ENCODE results near the gene SYCE1L. TPM values are rescaled to one million over a fixed set of nuclear protein-coding genes. Genes with fewer than 3 reads are reported as not detected.
"Not testable (repeated sequence)": the region's sequence is repeated elsewhere in the genome, so short reads cannot be mapped to it uniquely, and the experiment has no call there.

SYCE1L gene
- total and polyA plus RNA-seq, 11 donors: 0.32 to 2.0 (median 0.75) TPM; not detected in 6

DNA sequence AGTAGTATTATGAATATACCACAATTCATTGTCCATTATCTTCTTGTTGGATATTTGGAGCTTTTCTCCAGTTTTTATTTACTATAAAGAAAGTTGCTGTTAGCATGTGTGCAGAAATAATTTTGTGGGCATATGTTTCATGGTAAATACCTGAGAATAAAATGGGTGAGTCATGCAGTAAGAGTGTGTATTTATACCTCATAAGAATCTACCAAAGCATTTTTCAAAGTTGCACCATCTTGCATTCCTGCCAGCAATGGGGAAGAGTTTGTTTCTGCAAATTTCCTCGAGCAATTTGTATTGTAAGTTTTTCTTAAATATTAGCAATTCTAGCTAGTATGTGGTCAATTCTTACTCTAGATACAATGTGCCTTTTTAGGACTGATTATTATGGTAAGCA, 16.1 kb upstream of the SYCE1L start:
- TF ChIP-seq CTCF (IDR thresholded peaks at IDR 0.05): no peak
- no peak for TF ChIP-seq POLR2A (IDR thresholded peaks at IDR 0.05)
- intact Hi-C loops (cut with DNase I): no loop called here
- peaks cover 0 to 7% (median 0%) of the 10 kb centered on the region in 9 donors for H3K27me3 ChIP-seq
- DNase-seq (no peak), ATAC-seq (no peak)
- no peaks in the 10 kb centered on the region for H3K4me1 ChIP-seq
- 62 to 83% (median 74%) methylated on average over 1 of the region's 1 CpG for WGBS, 4 donors
- no peak overlapping the region for H3K4me3 ChIP-seq
- no peak overlapping the region for H3K27ac ChIP-seq
- no peaks in the 10 kb centered on the region for H3K36me3 ChIP-seq
- H3K9me3 ChIP-seq: no peaks in the 10 kb centered on the region

- DNase-seq; H3K4me1 ChIP-seq; H3K9me3 ChIP-seq; H3K27ac ChIP-seq; ATAC-seq; H3K36me3 ChIP-seq; intact Hi-C loops (cut with DNase I); H3K4me3 ChIP-seq; H3K27me3 ChIP-seq: not testable (repeated sequence)
- 87 to 98% (median 93%) methylated on average over 1 of the region's 1 CpG for WGBS, 4 donors
Observed at GRCh38 chr16:77186298-77186697, 12.9 kb upstream of the SYCE1L start.

DNA sequence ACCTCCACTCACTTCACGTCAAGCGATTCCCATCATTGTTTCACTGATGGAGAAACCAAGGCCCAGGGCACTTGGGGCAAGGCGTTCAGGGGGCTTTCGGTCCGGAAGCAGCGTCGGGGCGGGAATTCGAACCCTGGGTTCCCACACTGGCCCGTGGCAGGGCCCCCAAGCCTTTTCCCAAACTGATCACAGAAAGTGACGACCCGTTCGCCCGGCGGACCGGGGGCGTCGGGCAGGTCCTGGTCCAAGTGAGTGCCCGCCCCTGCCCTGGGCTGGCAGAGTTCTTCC, 9.1 kb upstream of the SYCE1L start:
- DNase-seq (no peak), ATAC-seq (no peak)
- peaks cover 0 to 23% (median 12%) of the 10 kb centered on the region in 12 donors for H3K4me1 ChIP-seq
- no peaks in the 10 kb centered on the region for H3K9me3 ChIP-seq
- TF ChIP-seq POLR2A (IDR thresholded peaks at IDR 0.05) (no peak), CTCF (IDR thresholded peaks at IDR 0.05) (no peak)
- H3K27ac ChIP-seq: peak overlapping the region; percentile 53 to 100 (median 92)
- intact Hi-C loops (cut with DNase I): loop anchor here in 1 of 10 donors (5.0 kb wide), 1 partner anchor 532 kb away; the partner anchor contains the start of gene NUDT7
- H3K4me3 ChIP-seq: peak overlapping the region; percentile 66 to 91 (median 82)
- H3K27me3 ChIP-seq: peaks cover 0 to 4% (median 0%) of the 10 kb centered on the region in 9 donors
- peaks cover 0 to 23% (median 16%) of the 10 kb centered on the region in 9 donors for H3K36me3 ChIP-seq
- 0 to 1% (median 1%) methylated on average over 8 to 19 of the region's 19 CpGs for WGBS, 4 donors

DNA sequence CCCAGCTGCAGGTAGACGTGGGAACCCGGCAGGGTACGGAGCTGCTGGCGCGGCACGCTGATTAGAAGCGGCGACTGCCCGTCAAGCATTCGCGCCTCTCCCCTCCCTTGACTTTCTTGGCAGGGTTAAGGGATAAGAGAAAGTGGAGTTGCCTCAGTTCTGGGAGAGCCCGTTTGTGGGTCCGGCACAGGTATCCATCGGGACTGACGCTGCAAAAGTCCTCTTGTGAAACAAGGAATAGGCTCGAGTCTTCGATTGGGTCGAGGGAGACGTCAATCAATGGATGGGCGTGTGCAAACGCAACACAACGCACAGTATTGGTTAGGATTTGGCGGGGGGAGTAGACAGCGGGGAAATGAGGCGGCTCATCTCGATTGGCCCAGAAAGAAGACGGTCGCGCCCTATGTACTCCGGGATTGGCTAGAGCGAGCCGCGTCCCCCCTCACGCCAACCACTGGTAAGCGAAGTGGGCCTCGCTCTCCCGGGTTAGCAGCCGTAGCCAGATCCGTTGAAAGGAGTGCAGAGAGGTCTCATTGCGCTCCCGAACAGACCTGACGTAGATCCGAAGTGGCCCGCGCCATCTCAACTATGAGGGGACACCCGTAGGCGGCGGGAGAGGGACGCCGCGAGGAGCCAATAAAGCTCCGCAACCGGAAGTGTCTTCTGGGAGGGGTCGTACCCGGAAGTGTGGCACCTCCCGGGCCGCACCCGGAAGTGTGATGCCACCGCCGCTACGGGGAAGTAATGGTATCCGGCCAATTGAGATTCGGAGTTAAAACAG, 8.5 kb upstream of the SYCE1L start, which contains the start of gene MON1B:
MON1B (plus strand) TSS at position 713 of the 781 bp plus-strand sequence. CDS start 296 bp downstream, outside the sequence.
- ATAC-seq (peak; percentile 99), DNase-seq (peak; percentile 97 to 99 (median 98))
- Histone ChIP-seq H3K36me3 (peaks cover 0 to 29% (median 21%) of the 10 kb centered on the region in 9 donors), H3K9me3 (no peaks in the 10 kb centered on the region), H3K27me3 (no peaks in the 10 kb centered on the region), H3K4me1 (peaks cover 0 to 23% (median 12%) of the 10 kb centered on the region in 12 donors), H3K27ac (peak within 1 kb of the TSS; percentile 76 to 100 (median 92)), H3K4me3 (peak within 1 kb of the TSS; percentile 66 to 91 (median 82))
- 0 to 1% (median 0%) methylated on average over 38 to 63 of the region's 63 CpGs for WGBS, 4 donors
- TF ChIP-seq CTCF (IDR thresholded peaks at IDR 0.05): peak in 3 of 12 donors; percentile 20 to 33 (median 21)
- peak in 1 of 2 donors; percentile 84 for TF ChIP-seq POLR2A (IDR thresholded peaks at IDR 0.05)
- intact Hi-C loops (cut with DNase I): loop anchor here in 1 of 10 donors (5.0 kb wide), 1 partner anchor 532 kb away; the partner anchor contains the start of gene NUDT7
